A673 (cell line): Measurements from ENCODE around the gene MAGOH. TPM values are rescaled to one million over a fixed set of nuclear protein-coding genes. Genes with fewer than 3 reads are reported as not detected.

Source experiments
- BruUV-seq: library from RNA; stranded (reverse); fragments of 400-500 nt; replicated peaks from 2 replicates; lab custom pipeline; 2021; lab: Mats Ljungman, UMichigan
- CTCF ChIA-PET: fragments of 300-600 bp; sonication (Branson Sonifier 250); formaldehyde crosslinking; loops from one replicate; lab custom pipeline; 2022; ENCODE audit warnings: antibody characterized with exemption; lab: Charles Lee
- POLR2A ChIA-PET: fragments of 300-600 bp; sonication (Branson Sonifier 250); formaldehyde crosslinking; loops from one replicate; lab custom pipeline; 2022; ENCODE audit warnings: antibody characterized with exemption; ENCODE audit not compliant: low non-redundant PET; lab: Charles Lee
- DNase-seq: peaks from one replicate; pipeline ENCODE4 v3.0.0-alpha.2; 2015; ENCODE audit warnings: low spot score
- H3K27ac ChIP-seq: fragments of 200-600 bp; sonication (generic); 2 replicates; pipeline ENCODE4 v1.5.1; 2016; ENCODE audit warnings: mixed run types, low read depth, mild to moderate bottlenecking, mixed read lengths, antibody characterized with exemption, low read length; ENCODE audit not compliant: poor library complexity, severe bottlenecking
- H3K27me3 ChIP-seq: fragments of 200-600 bp; sonication (generic); replicated peaks from 2 replicates; pipeline ENCODE4 v1.6.1; 2017; ENCODE audit warnings: mixed run types, low read depth, mild to moderate bottlenecking, mixed read lengths, antibody characterized with exemption, low read length; ENCODE audit not compliant: insufficient read depth, poor library complexity
- H3K36me3 ChIP-seq: fragments of 200-600 bp; sonication (generic); 2 replicates; pipeline ENCODE4 v1.6.1; 2016; ENCODE audit warnings: mixed run types, mild to moderate bottlenecking, mixed read lengths, antibody characterized with exemption, low read length; ENCODE audit not compliant: insufficient read depth, poor library complexity, severe bottlenecking
- H3K4me1 ChIP-seq: fragments of 200-600 bp; sonication (generic); 2 replicates; pipeline ENCODE4 v1.6.1; 2017; ENCODE audit warnings: mixed run types, mild to moderate bottlenecking, mixed read lengths, antibody characterized with exemption, low read length; ENCODE audit not compliant: insufficient read depth, poor library complexity, severe bottlenecking
- H3K4me3 ChIP-seq: fragments of 200-600 bp; sonication (generic); 2 replicates; pipeline ENCODE4 v1.5.1; 2016; ENCODE audit warnings: low read depth, mixed run types, mild to moderate bottlenecking, mixed read lengths, low read length; ENCODE audit not compliant: poor library complexity, severe bottlenecking
- H3K9me3 ChIP-seq: fragments of 200-600 bp; sonication (generic); 2 replicates; pipeline ENCODE4 v1.6.1; 2016; ENCODE audit warnings: mixed run types, low read depth, mild to moderate bottlenecking, mixed read lengths, antibody characterized with exemption, low read length; ENCODE audit not compliant: poor library complexity, severe bottlenecking
- EZH2 ChIP-seq: fragments of 200-600 bp; sonication (generic); IDR thresholded peaks from 2 replicates; pipeline ENCODE4 v1.6.1; 2017; ENCODE audit warnings: borderline replicate concordance, low read depth, mild to moderate bottlenecking, mixed read lengths, antibody characterized with exemption, low read length; ENCODE audit not compliant: poor library complexity, severe bottlenecking
- intact Hi-C: fragments of 100-400 bp; cut with micrococcal nuclease; formaldehyde crosslinking; loops from one replicate; pipeline ENCODE4 v1.10.0; 2022; ENCODE audit not compliant: unreplicated experiment
- total RNA-seq: library from RNA; stranded (reverse); gene quantifications from 2 replicates; pipeline ENCODE4 v1.2.3, GENCODE V29; 2021
- TF ChIP-seq, protein P1 (sequence below): fragments of 300-800, 200-600 bp; sonication (generic); conservative IDR thresholded peaks from 2 replicates; pipeline ENCODE4 v1.5.1; 2017; ENCODE audit warnings: low read depth, mild to moderate bottlenecking, antibody characterized with exemption, low read length, moderate library complexity, mixed read lengths

The MAGOH gene
- total RNA-seq, 1 experiment from 2014 or later: 76.3 TPM

DNA sequence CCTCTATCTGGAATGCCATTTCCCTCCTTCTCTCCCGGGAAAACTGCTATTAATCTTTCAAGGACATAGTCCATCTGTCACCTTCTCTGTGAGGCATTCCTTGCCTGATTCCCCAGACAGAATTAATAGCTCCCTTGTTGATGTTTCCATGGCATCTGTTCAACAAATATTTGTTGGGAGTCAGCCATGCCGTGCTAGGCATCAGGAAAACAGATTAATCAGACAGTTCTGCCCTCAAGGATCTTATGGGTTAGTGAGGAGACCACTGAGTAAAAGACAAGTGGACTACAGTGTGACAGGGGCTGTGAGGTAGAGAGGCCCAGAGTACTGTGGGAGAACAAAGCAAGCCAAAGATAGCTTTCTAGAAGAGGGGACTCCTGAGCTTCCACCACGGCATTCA is 11.4 kb upstream of the MAGOH start:
- DNase-seq: no peak
- H3K27me3 ChIP-seq: peaks cover 46% of the 10 kb centered on the region
- TF ChIP-seq EZH2: no peak
- ChIA-PET POLR2A (no interaction called here), CTCF (no interaction called here)
- no peaks in the 10 kb centered on the region for H3K9me3 ChIP-seq
- intact Hi-C loops: no loop called here
- H3K4me3 ChIP-seq: no peak overlapping the region
- BruUV-seq: no TSS peak
- H3K4me1 ChIP-seq: no peaks in the 10 kb centered on the region
- H3K27ac ChIP-seq: no peak overlapping the region
- no peaks in the 10 kb centered on the region for H3K36me3 ChIP-seq

DNA sequence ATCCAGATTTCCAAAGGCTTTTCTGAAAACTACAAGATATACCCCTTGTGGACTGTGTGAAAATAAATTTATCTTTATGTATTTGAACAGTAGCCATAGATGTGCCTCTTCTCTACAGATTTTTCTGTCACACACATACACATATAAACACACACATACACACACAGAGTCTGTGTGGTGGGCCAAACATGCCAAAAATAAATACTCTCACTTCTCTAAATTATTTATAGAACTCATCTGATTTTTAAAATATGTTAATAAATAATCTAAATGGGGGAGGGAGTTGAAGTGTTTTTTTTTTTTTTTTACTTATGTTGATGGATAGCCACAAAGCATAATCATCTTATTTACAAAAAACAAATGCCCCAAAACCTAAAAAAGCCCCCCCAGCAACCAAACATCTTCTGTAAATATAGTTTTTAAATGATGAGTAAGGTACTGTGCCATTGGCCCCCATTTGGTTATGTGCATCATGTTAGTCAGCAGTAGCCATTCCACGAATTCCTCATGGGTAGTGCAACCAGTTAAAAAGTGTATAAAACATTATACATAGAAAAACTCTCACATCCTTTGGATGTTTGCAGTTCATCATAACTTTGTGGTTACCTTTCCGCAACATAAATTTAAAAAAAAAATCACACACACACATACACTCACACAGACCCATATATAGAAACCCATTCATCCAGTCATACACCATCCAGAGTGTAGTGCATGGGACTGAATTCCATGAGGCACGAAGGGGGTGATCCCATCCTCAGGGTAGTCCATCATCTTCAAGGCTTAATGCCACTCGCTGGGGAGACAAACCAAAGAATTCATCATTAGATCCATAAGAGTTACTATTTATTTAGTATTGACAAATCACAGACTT is 8.2 kb upstream of the MAGOH start:
- Histone ChIP-seq H3K27ac (no peak overlapping the region), H3K4me3 (no peak overlapping the region), H3K9me3 (no peaks in the 10 kb centered on the region), H3K4me1 (no peaks in the 10 kb centered on the region), H3K27me3 (peaks cover 30% of the 10 kb centered on the region), H3K36me3 (no peaks in the 10 kb centered on the region)
- TF ChIP-seq, protein P1, sequence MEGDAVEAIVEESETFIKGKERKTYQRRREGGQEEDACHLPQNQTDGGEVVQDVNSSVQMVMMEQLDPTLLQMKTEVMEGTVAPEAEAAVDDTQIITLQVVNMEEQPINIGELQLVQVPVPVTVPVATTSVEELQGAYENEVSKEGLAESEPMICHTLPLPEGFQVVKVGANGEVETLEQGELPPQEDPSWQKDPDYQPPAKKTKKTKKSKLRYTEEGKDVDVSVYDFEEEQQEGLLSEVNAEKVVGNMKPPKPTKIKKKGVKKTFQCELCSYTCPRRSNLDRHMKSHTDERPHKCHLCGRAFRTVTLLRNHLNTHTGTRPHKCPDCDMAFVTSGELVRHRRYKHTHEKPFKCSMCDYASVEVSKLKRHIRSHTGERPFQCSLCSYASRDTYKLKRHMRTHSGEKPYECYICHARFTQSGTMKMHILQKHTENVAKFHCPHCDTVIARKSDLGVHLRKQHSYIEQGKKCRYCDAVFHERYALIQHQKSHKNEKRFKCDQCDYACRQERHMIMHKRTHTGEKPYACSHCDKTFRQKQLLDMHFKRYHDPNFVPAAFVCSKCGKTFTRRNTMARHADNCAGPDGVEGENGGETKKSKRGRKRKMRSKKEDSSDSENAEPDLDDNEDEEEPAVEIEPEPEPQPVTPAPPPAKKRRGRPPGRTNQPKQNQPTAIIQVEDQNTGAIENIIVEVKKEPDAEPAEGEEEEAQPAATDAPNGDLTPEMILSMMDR: no peak
- TF ChIP-seq EZH2: no peak
- ChIA-PET POLR2A (interaction anchor here (0.6 kb wide), 1 partner anchor 15 kb away, joined by 3 read pairs; no protein-coding TSS in a partner anchor), CTCF (no interaction called here)
- intact Hi-C loops: no loop called here
- no TSS peak for BruUV-seq
- no peak for DNase-seq

DNA sequence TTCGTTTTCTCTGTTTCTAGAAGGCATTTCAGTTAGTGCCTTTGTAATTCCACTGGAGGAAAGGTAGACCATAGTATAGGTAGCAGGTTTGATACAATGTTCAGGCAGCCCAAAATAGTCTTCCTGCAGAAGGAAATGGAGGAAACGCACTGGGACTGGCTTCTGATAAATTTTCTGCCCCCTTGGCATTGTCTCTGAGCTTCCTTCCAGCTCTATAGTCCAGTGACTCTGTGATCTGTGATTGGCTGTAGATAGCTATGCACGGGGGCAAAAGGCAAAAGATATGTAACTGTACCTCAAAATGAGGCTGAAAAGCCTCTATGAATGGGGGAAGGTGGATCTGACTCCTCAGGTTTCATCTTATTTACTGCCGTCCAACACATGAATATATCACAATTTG is 5.8 kb upstream of the MAGOH start:
- peaks cover 9% of the 10 kb centered on the region for H3K27me3 ChIP-seq
- H3K9me3 ChIP-seq: no peaks in the 10 kb centered on the region
- intact Hi-C loops: no loop called here
- POLR2A ChIA-PET: no interaction called here
- no peak overlapping the region for H3K4me3 ChIP-seq
- H3K36me3 ChIP-seq: no peaks in the 10 kb centered on the region
- CTCF ChIA-PET: no interaction called here
- BruUV-seq: no TSS peak
- TF ChIP-seq, protein P1: no peak
- TF ChIP-seq EZH2: no peak
- DNase-seq: no peak
- no peak overlapping the region for H3K27ac ChIP-seq
- peaks cover 2% of the 10 kb centered on the region for H3K4me1 ChIP-seq
